Skeletal muscle tissue (tissue), 4 donors: ENCODE measurements around the gene IRAK1. TPM values are rescaled to one million over a fixed set of nuclear protein-coding genes. Genes with fewer than 3 reads are reported as not detected.
"Not testable (repeated sequence)": the region's sequence is repeated elsewhere in the genome, so short reads cannot be mapped to it uniquely, and the experiment has no call there.

Experiments
- H3K27ac ChIP-seq: one replicate; pipeline ENCODE4 v1.7.0; 2013; ENCODE audit warnings: mild to moderate bottlenecking, low read depth, low read length, inconsistent platforms
- H3K27me3 ChIP-seq, 3 donors: one replicate each; pipeline ENCODE4 v1.7.0; 2013; ENCODE audit warnings: low read length in 3 of 3; ENCODE audit not compliant: control insufficient read depth in 3 of 3, insufficient read depth in 3 of 3
- H3K36me3 ChIP-seq, 3 donors: one replicate each; pipeline ENCODE4 v1.7.0; 2013; ENCODE audit warnings: low read length in 3 of 3; ENCODE audit not compliant: control insufficient read depth in 3 of 3, insufficient read depth in 3 of 3
- H3K4me1 ChIP-seq, 3 donors: one replicate each; pipeline ENCODE4 v1.7.0; 2013; ENCODE audit warnings: low read length in 3 of 3, mild to moderate bottlenecking in 3 of 3; ENCODE audit not compliant: control insufficient read depth in 3 of 3, insufficient read depth in 3 of 3
- H3K4me3 ChIP-seq, 3 donors: one replicate each; pipeline ENCODE4 v1.7.0; 2013; ENCODE audit warnings: low read length in 3 of 3
- H3K9ac ChIP-seq, 3 donors: one replicate each; pipeline ENCODE4 v1.7.0; 2013; ENCODE audit warnings: low read length in 3 of 3, mild to moderate bottlenecking in 3 of 3, moderate library complexity in 2 of 3, low read depth in 1 of 3
- H3K9me3 ChIP-seq, 3 donors: one replicate each; pipeline ENCODE4 v1.7.0; 2013; ENCODE audit warnings: low read length in 3 of 3; ENCODE audit not compliant: control insufficient read depth in 3 of 3
- total RNA-seq: library from RNA; depleted of rRNA; stranded (reverse); fragments of >200 nt; gene quantifications from one replicate; pipeline ENCODE4 v1.2.3, GENCODE V29; 2014
- donor health status: Osteomylitis.

Gene IRAK1
- total RNA-seq, 1 donor from 2014 or later, result 11.0 TPM

DNA sequence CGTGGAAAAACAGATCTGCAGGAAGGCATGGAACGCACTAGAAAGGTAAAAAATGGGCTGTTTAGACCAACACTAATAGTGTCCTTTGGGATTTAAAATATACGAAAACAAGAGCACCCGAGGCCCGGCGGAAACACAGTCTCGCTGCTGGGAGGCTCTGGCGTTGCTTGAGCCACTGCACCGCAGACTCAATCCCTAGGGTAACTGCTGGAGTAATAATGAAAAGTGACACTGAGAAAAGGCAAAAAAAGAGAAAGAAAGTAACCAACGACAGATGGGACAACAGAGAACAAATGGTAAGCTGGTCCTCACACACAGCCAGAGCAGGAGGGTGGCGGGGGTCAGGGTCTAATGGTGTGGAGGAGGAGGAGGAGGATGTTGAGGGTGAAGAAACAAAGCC lies 15.4 kb downstream of the IRAK1 start:
- Histone ChIP-seq H3K4me3 (no peak overlapping the region), H3K9ac (no peak overlapping the region), H3K27ac (no peak overlapping the region), H3K36me3 (no peaks in the 10 kb centered on the region), H3K27me3 (peaks cover 0 to 5% (median 0%) of the 10 kb centered on the region in 3 donors), H3K4me1 (peaks cover 0 to 3% (median 3%) of the 10 kb centered on the region in 3 donors), H3K9me3 (no peaks in the 10 kb centered on the region)

GRCh38 chrX:154002215-154002719 lies 17.4 kb downstream of the IRAK1 start:
- Histone ChIP-seq H3K9me3 (no peaks in the 10 kb centered on the region), H3K4me3 (peak overlapping the region in 1 of 3 donors; percentile 38), H3K27me3 (peaks cover 0 to 5% (median 0%) of the 10 kb centered on the region in 3 donors), H3K27ac (no peak overlapping the region), H3K9ac (peak overlapping the region in 1 of 3 donors; percentile 25), H3K4me1 (peaks cover 0 to 3% (median 3%) of the 10 kb centered on the region in 3 donors), H3K36me3 (no peaks in the 10 kb centered on the region)

DNA sequence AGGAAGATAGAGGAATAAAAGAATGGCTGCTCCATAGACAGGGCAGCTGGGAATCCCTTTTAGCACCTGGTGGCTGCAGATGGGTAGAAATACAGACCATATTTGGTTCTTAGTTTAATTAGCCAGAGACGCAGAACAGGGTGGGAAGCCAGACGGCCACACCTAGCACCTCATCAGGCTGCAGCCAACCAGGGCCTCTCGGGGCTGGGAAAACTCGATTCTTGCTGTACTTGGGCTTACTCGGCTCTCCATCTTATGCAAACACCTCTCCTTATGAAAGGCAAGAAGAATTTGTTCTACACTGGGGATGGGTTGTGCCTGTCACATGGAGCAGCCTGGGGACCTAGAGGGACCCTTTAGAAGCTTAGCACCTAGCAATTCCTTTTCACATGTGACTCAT lies 19.7 kb downstream of the IRAK1 start:
- Histone ChIP-seq H3K27ac (no peak overlapping the region), H3K4me3 (no peak overlapping the region)

GRCh38 chrX:153999359-154000037 lies 20.2 kb downstream of the IRAK1 start:
- Histone ChIP-seq H3K36me3 (no peaks in the 10 kb centered on the region), H3K4me3 (no peak overlapping the region), H3K4me1 (peaks cover 0 to 3% (median 3%) of the 10 kb centered on the region in 3 donors), H3K27ac (no peak overlapping the region), H3K27me3 (peaks cover 0 to 2% (median 0%) of the 10 kb centered on the region in 3 donors), H3K9ac (no peak overlapping the region), H3K9me3 (no peaks in the 10 kb centered on the region)

More for the DNA sequence above, 19.7 kb downstream of the IRAK1 start:
- Histone ChIP-seq H3K9ac (no peak overlapping the region), H3K9me3 (no peaks in the 10 kb centered on the region), H3K27me3 (peaks cover 0 to 5% (median 0%) of the 10 kb centered on the region in 3 donors), H3K4me1 (peaks cover 0 to 3% (median 3%) of the 10 kb centered on the region in 3 donors), H3K36me3 (no peaks in the 10 kb centered on the region)

- H3K4me1 ChIP-seq, result no peaks in the 10 kb centered on the region
- no peak overlapping the region for H3K27ac ChIP-seq
- H3K27me3 ChIP-seq, result no peaks in the 10 kb centered on the region
- no peaks in the 10 kb centered on the region for H3K9me3 ChIP-seq
- no peak overlapping the region for H3K9ac ChIP-seq
- H3K36me3 ChIP-seq, result no peaks in the 10 kb centered on the region
- no peak overlapping the region for H3K4me3 ChIP-seq
These were observed 24.2 kb downstream of the IRAK1 start for GRCh38 chrX:153995504-153995903.

GRCh38 chrX:153994398-153994797 lies 25.3 kb downstream of the IRAK1 start:
- H3K4me1 ChIP-seq, H3K9ac ChIP-seq, H3K27me3 ChIP-seq, H3K36me3 ChIP-seq, H3K9me3 ChIP-seq, H3K27ac ChIP-seq, H3K4me3 ChIP-seq: not testable (repeated sequence)

DNA sequence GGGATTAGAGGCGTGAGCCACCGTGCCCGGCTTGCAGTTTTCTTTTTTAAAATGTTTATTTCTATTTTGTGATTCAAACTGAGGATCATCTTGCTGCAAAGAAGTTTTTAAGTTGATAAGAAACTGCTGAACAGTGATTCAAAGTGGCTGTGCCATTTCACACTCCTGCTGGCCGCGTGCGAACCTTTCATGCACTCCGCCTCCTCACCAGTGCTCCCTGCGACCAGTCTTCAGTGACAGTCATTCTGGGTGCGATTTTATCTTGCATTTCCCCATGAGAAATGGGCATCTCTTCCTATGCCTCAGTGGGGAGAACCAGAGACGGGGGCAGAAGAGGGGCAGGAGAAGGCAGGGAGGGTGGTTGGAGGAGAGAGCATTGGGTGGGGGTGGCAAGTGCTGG lies 25.7 kb downstream of the IRAK1 start:
- H3K9ac ChIP-seq, result no peak overlapping the region
- H3K4me3 ChIP-seq, result no peak overlapping the region
- H3K9me3 ChIP-seq, result no peaks in the 10 kb centered on the region
- H3K4me1 ChIP-seq, result no peaks in the 10 kb centered on the region
- peaks cover 0 to 4% (median 0%) of the 10 kb centered on the region in 3 donors for H3K27me3 ChIP-seq
- no peak overlapping the region for H3K27ac ChIP-seq
- H3K36me3 ChIP-seq, result no peaks in the 10 kb centered on the region

DNA sequence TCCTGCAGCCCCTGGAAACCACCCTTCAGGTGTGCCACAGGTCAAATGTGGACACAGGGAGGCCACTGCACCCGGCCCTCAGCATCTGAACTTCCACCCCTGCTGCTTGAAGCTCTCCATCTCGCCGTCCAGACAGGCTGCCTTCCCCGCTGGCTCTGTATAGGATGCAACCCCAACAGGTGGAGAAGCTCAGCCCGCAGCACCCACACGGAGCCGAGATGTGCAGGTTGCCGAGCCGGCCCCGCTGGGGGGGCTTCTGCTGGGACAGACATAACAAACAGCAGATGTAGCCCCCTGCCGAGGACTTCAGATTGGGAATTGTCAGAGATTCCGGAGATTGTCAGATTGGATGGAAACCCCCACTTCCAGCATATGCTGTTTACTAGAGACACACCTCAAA lies 26.6 kb downstream of the IRAK1 start:
- peaks cover 0 to 4% (median 0%) of the 10 kb centered on the region in 3 donors for H3K27me3 ChIP-seq
- no peak overlapping the region for H3K27ac ChIP-seq
- no peaks in the 10 kb centered on the region for H3K36me3 ChIP-seq
- H3K4me3 ChIP-seq, result no peak overlapping the region
- no peaks in the 10 kb centered on the region for H3K4me1 ChIP-seq
- H3K9me3 ChIP-seq, result no peaks in the 10 kb centered on the region
- no peak overlapping the region for H3K9ac ChIP-seq

GRCh38 chrX:153992180-153992579 lies 27.5 kb downstream of the IRAK1 start:
- Histone ChIP-seq H3K4me1 (no peaks in the 10 kb centered on the region), H3K27ac (no peak overlapping the region), H3K9me3 (no peaks in the 10 kb centered on the region), H3K27me3 (peaks cover 0 to 4% (median 0%) of the 10 kb centered on the region in 3 donors), H3K4me3 (no peak overlapping the region), H3K36me3 (no peaks in the 10 kb centered on the region), H3K9ac (no peak overlapping the region)

DNA sequence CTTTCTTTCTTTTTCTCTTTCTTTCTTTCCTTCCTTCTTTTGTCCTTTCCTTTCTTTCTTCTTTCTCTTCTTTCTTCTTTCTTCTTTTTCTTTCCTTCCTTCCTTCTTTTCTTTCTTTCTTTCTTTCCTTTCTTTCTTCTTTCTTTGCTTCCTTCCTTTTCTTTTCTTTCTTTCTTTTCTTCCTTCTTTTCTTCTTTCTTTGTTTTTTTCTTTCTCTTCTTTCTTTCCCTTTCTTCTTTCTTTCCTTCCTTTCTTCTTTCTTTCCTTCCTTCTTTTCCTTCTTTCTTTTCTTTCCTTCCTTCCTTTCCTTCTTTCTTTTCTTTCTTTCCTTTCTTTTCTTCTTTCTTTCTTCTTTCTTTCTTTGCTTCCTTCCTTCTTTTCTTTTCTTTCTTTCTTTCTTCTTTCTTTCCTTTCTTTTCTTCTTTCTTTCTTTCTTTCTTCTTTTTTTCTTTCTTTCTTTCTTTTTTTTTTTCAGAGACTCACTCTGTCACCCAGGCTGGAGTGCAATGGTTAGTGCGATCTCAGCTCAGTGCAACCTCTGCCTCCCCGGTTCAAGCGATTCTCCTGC lies 28.6 kb downstream of the IRAK1 start:
- H3K27me3 ChIP-seq, result peaks cover 0 to 4% (median 0%) of the 10 kb centered on the region in 3 donors
- no peaks in the 10 kb centered on the region for H3K9me3 ChIP-seq
- no peak overlapping the region for H3K27ac ChIP-seq
- no peak overlapping the region for H3K4me3 ChIP-seq
- no peaks in the 10 kb centered on the region for H3K4me1 ChIP-seq
- no peaks in the 10 kb centered on the region for H3K36me3 ChIP-seq
- H3K9ac ChIP-seq, result no peak overlapping the region
